Astrocyte (in vitro differentiated cells and primary cell): ENCODE data around the gene CSF2RB. TPM values are rescaled to one million over a fixed set of nuclear protein-coding genes. Genes with fewer than 3 reads are reported as not detected.

Experiments used
- DNase-seq: peaks from one replicate; pipeline ENCODE4 v3.0.0-alpha.2; 2010; ENCODE audit warnings: low read depth
- FAIRE-seq: peaks from 2 replicates; lab custom pipeline; 2011; peaks lifted over from hg19 to GRCh38; lab: Jason Lieb, UNC
- H2AFZ ChIP-seq: 2 replicates; pipeline ENCODE4 v1.6.0; 2012; ENCODE audit warnings: low read depth, low read length, inconsistent platforms
- H3K27ac ChIP-seq: 2 replicates; pipeline ENCODE4 v1.5.1; 2011; ENCODE audit warnings: low read depth, low read length, inconsistent platforms
- H3K27me3 ChIP-seq: 2 replicates; pipeline ENCODE4 v1.6.0; 2011; ENCODE audit warnings: low read length, inconsistent platforms; ENCODE audit not compliant: insufficient read depth
- H3K36me3 ChIP-seq: 2 replicates; pipeline ENCODE4 v1.5.1; 2011; ENCODE audit warnings: low read length, inconsistent platforms; ENCODE audit not compliant: insufficient read depth
- H3K4me1 ChIP-seq: 2 replicates; pipeline ENCODE4 v1.5.1; 2011; ENCODE audit warnings: low read length, inconsistent platforms; ENCODE audit not compliant: insufficient read depth
- H3K4me2 ChIP-seq: 2 replicates; pipeline ENCODE4 v1.6.0; 2012; ENCODE audit warnings: low read length, inconsistent platforms
- H3K4me3 ChIP-seq: 2 replicates; pipeline ENCODE4 v1.5.1; 2011; ENCODE audit warnings: low read depth, mild to moderate bottlenecking, low read length, inconsistent platforms; ENCODE audit not compliant: insufficient read depth
- H3K79me2 ChIP-seq: 2 replicates; pipeline ENCODE4 v1.6.0; 2012; ENCODE audit warnings: mild to moderate bottlenecking, low read length, inconsistent platforms; ENCODE audit not compliant: insufficient read depth
- H3K9ac ChIP-seq: 2 replicates; pipeline ENCODE4 v1.6.0; 2012; ENCODE audit warnings: mild to moderate bottlenecking, low read length, inconsistent platforms
- H3K9me3 ChIP-seq: 2 replicates; pipeline ENCODE4 v1.5.1; 2012; ENCODE audit warnings: low read depth, mild to moderate bottlenecking, low read length, inconsistent platforms; ENCODE audit not compliant: insufficient read depth
- H4K20me1 ChIP-seq: 2 replicates; pipeline ENCODE4 v1.6.0; 2012; ENCODE audit warnings: low read length, inconsistent platforms; ENCODE audit not compliant: insufficient read depth
- H3K27ac Mint-ChIP-seq: one replicate; pipeline ENCODE4 v1.8.0; 2021; ENCODE audit warnings: mild to moderate bottlenecking, mixed read lengths; ENCODE audit not compliant: unreplicated experiment
- H3K27me3 Mint-ChIP-seq: one replicate; pipeline ENCODE4 v1.8.0; 2021; ENCODE audit warnings: low read depth, mixed read lengths; ENCODE audit not compliant: unreplicated experiment
- H3K36me3 Mint-ChIP-seq: one replicate; pipeline ENCODE4 v1.8.0; 2021; ENCODE audit warnings: low read depth, mixed read lengths; ENCODE audit not compliant: unreplicated experiment
- H3K4me1 Mint-ChIP-seq: one replicate; pipeline ENCODE4 v1.8.0; 2021; ENCODE audit warnings: low read depth, mixed read lengths; ENCODE audit not compliant: unreplicated experiment
- H3K4me3 Mint-ChIP-seq: one replicate; pipeline ENCODE4 v1.8.0; 2021; ENCODE audit warnings: mild to moderate bottlenecking, moderate library complexity, mixed read lengths; ENCODE audit not compliant: unreplicated experiment
- H3K9me3 Mint-ChIP-seq: one replicate; pipeline ENCODE4 v1.8.0; 2021; ENCODE audit warnings: mild to moderate bottlenecking, mixed read lengths; ENCODE audit not compliant: unreplicated experiment
- EZH2 ChIP-seq: IDR thresholded peaks from 2 replicates; pipeline ENCODE4 v1.6.1; 2012; ENCODE audit warnings: mild to moderate bottlenecking, low read length, inconsistent platforms; ENCODE audit not compliant: insufficient read depth
- total RNA-seq: library from RNA; stranded (reverse); gene quantifications from 2 replicates; pipeline ENCODE4 v1.2.1, GENCODE V29; 2021
- TF ChIP-seq, protein P1 (sequence below): IDR thresholded peaks from 2 replicates; pipeline ENCODE4 v1.5.1; 2011; ENCODE audit warnings: low read depth, mild to moderate bottlenecking, inconsistent platforms, low read length, moderate library complexity; ENCODE audit not compliant: insufficient read depth

CSF2RB gene
- total RNA-seq, 1 donor from 2014 or later: 0.09 TPM

DNA sequence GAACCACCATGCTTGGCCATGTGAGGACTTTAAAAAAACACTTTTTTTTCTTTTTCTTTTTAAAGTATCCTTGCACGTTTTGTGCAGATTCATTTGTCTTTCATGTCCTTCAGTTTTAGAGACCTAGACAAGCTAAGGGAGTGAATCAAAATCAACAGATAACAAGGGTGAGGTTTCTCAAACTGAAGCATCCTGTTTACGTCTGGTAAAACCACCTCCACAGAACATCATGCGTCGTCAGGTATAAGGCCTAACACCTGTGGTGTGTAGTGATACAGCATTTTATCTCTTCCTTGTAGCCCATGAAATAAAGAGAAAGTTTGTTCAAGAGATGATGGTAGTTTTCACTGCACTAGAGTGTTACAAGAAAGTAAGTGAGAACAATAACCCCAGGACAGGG is 26.3 kb upstream of the CSF2RB start:
- H3K4me3 Mint-ChIP-seq: no peak overlapping the region
- Histone ChIP-seq H3K9me3 (no peaks in the 10 kb centered on the region), H4K20me1 (no peaks in the 10 kb centered on the region), H3K9ac (no peak overlapping the region), H3K36me3 (no peaks in the 10 kb centered on the region), H3K4me1 (no peaks in the 10 kb centered on the region), H3K79me2 (no peaks in the 10 kb centered on the region), H3K4me2 (no peak overlapping the region), H3K27ac (no peak overlapping the region), H2AFZ (no peak overlapping the region), H3K27me3 (peaks cover 4% of the 10 kb centered on the region), H3K4me3 (no peak overlapping the region)
- H3K4me1 Mint-ChIP-seq: peaks cover 5% of the 10 kb centered on the region
- no peaks in the 10 kb centered on the region for H3K36me3 Mint-ChIP-seq
- peaks cover 3% of the 10 kb centered on the region for H3K27me3 Mint-ChIP-seq
- peaks cover 15% of the 10 kb centered on the region for H3K9me3 Mint-ChIP-seq
- no peak overlapping the region for H3K27ac Mint-ChIP-seq
- no peak for FAIRE-seq
- TF ChIP-seq, protein P1, sequence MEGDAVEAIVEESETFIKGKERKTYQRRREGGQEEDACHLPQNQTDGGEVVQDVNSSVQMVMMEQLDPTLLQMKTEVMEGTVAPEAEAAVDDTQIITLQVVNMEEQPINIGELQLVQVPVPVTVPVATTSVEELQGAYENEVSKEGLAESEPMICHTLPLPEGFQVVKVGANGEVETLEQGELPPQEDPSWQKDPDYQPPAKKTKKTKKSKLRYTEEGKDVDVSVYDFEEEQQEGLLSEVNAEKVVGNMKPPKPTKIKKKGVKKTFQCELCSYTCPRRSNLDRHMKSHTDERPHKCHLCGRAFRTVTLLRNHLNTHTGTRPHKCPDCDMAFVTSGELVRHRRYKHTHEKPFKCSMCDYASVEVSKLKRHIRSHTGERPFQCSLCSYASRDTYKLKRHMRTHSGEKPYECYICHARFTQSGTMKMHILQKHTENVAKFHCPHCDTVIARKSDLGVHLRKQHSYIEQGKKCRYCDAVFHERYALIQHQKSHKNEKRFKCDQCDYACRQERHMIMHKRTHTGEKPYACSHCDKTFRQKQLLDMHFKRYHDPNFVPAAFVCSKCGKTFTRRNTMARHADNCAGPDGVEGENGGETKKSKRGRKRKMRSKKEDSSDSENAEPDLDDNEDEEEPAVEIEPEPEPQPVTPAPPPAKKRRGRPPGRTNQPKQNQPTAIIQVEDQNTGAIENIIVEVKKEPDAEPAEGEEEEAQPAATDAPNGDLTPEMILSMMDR: no peak
- TF ChIP-seq EZH2: no peak
- no peak for DNase-seq

DNA sequence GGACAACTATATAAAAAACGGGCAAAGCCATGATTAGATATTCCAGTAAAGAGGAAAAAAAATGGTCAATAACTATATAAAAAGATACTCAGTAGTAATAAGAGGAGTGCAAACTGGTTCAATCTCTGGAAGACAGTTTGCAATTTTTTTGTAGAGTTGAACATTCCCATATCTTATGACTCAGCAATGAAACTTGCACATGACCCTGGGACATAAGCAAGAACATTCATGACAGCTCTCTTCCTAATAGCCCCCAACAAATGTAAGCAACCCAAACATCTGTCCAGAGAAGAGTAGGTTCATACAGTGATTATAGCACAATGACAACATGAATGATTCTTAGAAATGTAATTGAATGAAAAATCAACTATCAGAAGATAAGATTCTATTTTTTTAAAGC is 21.8 kb upstream of the CSF2RB start:
- H3K4me3 ChIP-seq: no peak overlapping the region
- no peak for FAIRE-seq
- H3K9ac ChIP-seq: no peak overlapping the region
- H3K27me3 ChIP-seq: no peaks in the 10 kb centered on the region
- no peaks in the 10 kb centered on the region for H3K9me3 ChIP-seq
- H4K20me1 ChIP-seq: no peaks in the 10 kb centered on the region
- no peak overlapping the region for H3K4me2 ChIP-seq
- Mint-ChIP-seq H3K4me1 (peaks cover 5% of the 10 kb centered on the region), H3K27ac (no peak overlapping the region), H3K27me3 (peaks cover 4% of the 10 kb centered on the region), H3K4me3 (no peak overlapping the region), H3K9me3 (peaks cover 8% of the 10 kb centered on the region), H3K36me3 (no peaks in the 10 kb centered on the region)
- H3K27ac ChIP-seq: no peak overlapping the region
- no peaks in the 10 kb centered on the region for H3K36me3 ChIP-seq
- no peak for TF ChIP-seq EZH2
- TF ChIP-seq, protein P1: no peak
- H2AFZ ChIP-seq: no peak overlapping the region
- H3K79me2 ChIP-seq: no peaks in the 10 kb centered on the region
- DNase-seq: no peak
- H3K4me1 ChIP-seq: no peaks in the 10 kb centered on the region

DNA sequence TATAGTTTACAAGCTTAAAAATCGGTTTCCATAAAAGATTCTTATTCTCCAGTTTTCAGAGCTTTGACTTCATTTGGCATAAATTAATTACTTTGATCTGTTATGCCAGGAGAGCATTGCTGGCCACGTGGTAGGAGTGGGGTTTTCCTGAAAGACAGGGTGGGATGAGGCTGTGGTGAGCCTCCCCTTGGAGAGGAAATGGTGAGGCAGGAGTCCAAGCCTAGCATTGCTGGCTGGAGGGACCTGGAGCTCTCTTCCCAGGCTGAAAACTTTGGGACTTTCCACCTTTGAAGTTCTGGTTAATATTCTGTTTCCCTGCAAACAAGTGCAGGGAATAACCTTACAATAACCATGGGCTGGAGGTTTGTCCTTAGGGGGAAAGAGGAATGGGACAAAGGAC is 21.1 kb upstream of the CSF2RB start:
- TF ChIP-seq, protein P1: no peak
- no peak for TF ChIP-seq EZH2
- no peak overlapping the region for H2AFZ ChIP-seq
- no peak overlapping the region for H3K27ac ChIP-seq
- H3K27me3 ChIP-seq: no peaks in the 10 kb centered on the region
- Mint-ChIP-seq H3K9me3 (peaks cover 8% of the 10 kb centered on the region), H3K36me3 (no peaks in the 10 kb centered on the region), H3K4me1 (peaks cover 5% of the 10 kb centered on the region), H3K4me3 (no peak overlapping the region), H3K27ac (no peak overlapping the region), H3K27me3 (peaks cover 9% of the 10 kb centered on the region)
- no peaks in the 10 kb centered on the region for H3K79me2 ChIP-seq
- no peak overlapping the region for H3K4me2 ChIP-seq
- H3K4me1 ChIP-seq: no peaks in the 10 kb centered on the region
- DNase-seq: no peak
- no peaks in the 10 kb centered on the region for H3K36me3 ChIP-seq
- H3K9ac ChIP-seq: no peak overlapping the region
- no peak overlapping the region for H3K4me3 ChIP-seq
- no peaks in the 10 kb centered on the region for H4K20me1 ChIP-seq
- no peaks in the 10 kb centered on the region for H3K9me3 ChIP-seq
- FAIRE-seq: no peak
